Panc1 (cell line): ENCODE data around the gene PRR5. TPM values are rescaled to one million over a fixed set of nuclear protein-coding genes. Genes with fewer than 3 reads are reported as not detected.

ENCODE experiments used
- ATAC-seq: fragments of 200-7000 bp; cut with Tn5 transposase; 2 replicates; pipeline ENCODE4 v1.9.1; 2020; ENCODE audit warnings: mild to moderate bottlenecking, moderate library complexity
- BruUV-seq: library from RNA; stranded (reverse); fragments of 400-500 nt; replicated peaks from 2 replicates; lab custom pipeline; 2021; lab: Mats Ljungman, UMichigan
- CTCF ChIA-PET: fragments of 300-600 bp; sonication (Branson Sonifier 250); formaldehyde crosslinking; loops from one replicate; lab custom pipeline; 2022; ENCODE audit warnings: antibody characterized with exemption; lab: Charles Lee
- POLR2A ChIA-PET: fragments of 300-600 bp; sonication (Branson Sonifier 250); formaldehyde crosslinking; loops from one replicate; lab custom pipeline; 2022; ENCODE audit warnings: antibody characterized with exemption; lab: Charles Lee
- DNase-seq: peaks from one replicate; pipeline ENCODE4 v3.0.0-alpha.2; 2010; ENCODE audit warnings: low read depth, low spot score
- H3K27ac ChIP-seq: 2 replicates; pipeline ENCODE4 v1.5.1; 2011; ENCODE audit warnings: mild to moderate bottlenecking, low read length, inconsistent platforms
- H3K27me3 ChIP-seq: fragments of 200-500 bp; sonication (Bioruptor generic); 2 replicates; pipeline ENCODE4 v1.6.0; 2014; ENCODE audit warnings: low read length, inconsistent platforms; ENCODE audit not compliant: control insufficient read depth, insufficient read depth
- H3K36me3 ChIP-seq: fragments of 200-500 bp; sonication (Bioruptor generic); 2 replicates; pipeline ENCODE4 v1.5.1; 2014; ENCODE audit warnings: inconsistent platforms, mild to moderate bottlenecking, low read length, moderate library complexity; ENCODE audit not compliant: control insufficient read depth, insufficient read depth
- H3K4me1 ChIP-seq: 2 replicates; pipeline ENCODE4 v1.5.1; 2011; ENCODE audit warnings: inconsistent platforms, mild to moderate bottlenecking, low read length, moderate library complexity; ENCODE audit not compliant: control insufficient read depth, insufficient read depth
- H3K4me3 ChIP-seq, 2 experiments: 2 replicates each; pipeline ENCODE4 v1.5.1; 2011 to 2012; ENCODE audit warnings: low read depth in 2 of 2, low read length in 2 of 2, mild to moderate bottlenecking in 2 of 2, inconsistent platforms in 1 of 2, moderate library complexity in 1 of 2
- H3K9me3 ChIP-seq: fragments of 200-500 bp; sonication (Bioruptor generic); 2 replicates; pipeline ENCODE4 v1.5.1; 2014; ENCODE audit warnings: low read depth, mild to moderate bottlenecking, inconsistent platforms, low read length, moderate library complexity; ENCODE audit not compliant: control insufficient read depth, insufficient read depth
- CTCF ChIP-seq: fragments of 450-650 bp; IDR thresholded peaks from 2 replicates; pipeline ENCODE4 v1.5.1; 2017; ENCODE audit warnings: mild to moderate bottlenecking
- POLR2AphosphoS5 ChIP-seq: IDR thresholded peaks from 2 replicates; pipeline ENCODE4 v1.6.1; 2012; ENCODE audit warnings: mild to moderate bottlenecking, low read depth, low read length, moderate library complexity
- REST ChIP-seq, 2 experiments: IDR thresholded peaks; 2 replicates each; pipeline ENCODE4 v1.6.1; 2011 to 2012; ENCODE audit warnings: low read depth in 2 of 2, control low read depth in 1 of 2, low read length in 1 of 2, mild to moderate bottlenecking in 1 of 2, moderate library complexity in 1 of 2; ENCODE audit not compliant: insufficient read depth in 1 of 2
- SIN3A ChIP-seq: IDR thresholded peaks from 2 replicates; pipeline ENCODE4 v1.6.1; 2012; ENCODE audit warnings: low read depth, mild to moderate bottlenecking, low read length, moderate library complexity, borderline replicate concordance; ENCODE audit not compliant: insufficient read depth
- TCF7L2 ChIP-seq: IDR thresholded peaks from 2 replicates; pipeline ENCODE4 v1.6.1; 2011; ENCODE audit warnings: mild to moderate bottlenecking, low read depth, low read length, inconsistent platforms
- in situ Hi-C: cut with HindIII; loops from 2 replicates; pipeline ENCODE4 v1.10.0; 2016; ENCODE audit warnings: low sequenced_read_pairs, low pct_unique_long_range_greater_than_20kb
- intact Hi-C: fragments of 100-400 bp; cut with micrococcal nuclease; formaldehyde crosslinking; loops from one replicate; pipeline ENCODE4 v1.10.0; 2022; ENCODE audit not compliant: unreplicated experiment
- total RNA-seq: library from RNA; stranded (reverse); gene quantifications from one replicate; pipeline ENCODE4 v1.2.1, GENCODE V29; 2021; ENCODE audit not compliant: unreplicated experiment

The PRR5 gene
- total RNA-seq, 1 experiment from 2014 or later = 11.5 TPM

- in situ Hi-C loops = no loop called here
- H3K36me3 ChIP-seq = no peaks in the 10 kb centered on the region; the same call in 1 of the 2 replicates
- intact Hi-C loops = no loop called here
These were observed 51.4 kb downstream of the PRR5 start for GRCh38 chr22:44753189-44754042.

More at GRCh38 chr22:44753189-44754042, 51.4 kb downstream of the PRR5 start:
- DNase-seq (no peak), ATAC-seq (peak; percentile 46; the same call in 1 of the 2 replicates)
- Histone ChIP-seq H3K4me1 (peaks cover 13% of the 10 kb centered on the region), H3K27me3 (no peaks in the 10 kb centered on the region), H3K27ac (no peak overlapping the region; the same call in 1 of the 2 replicates), H3K4me3 (peak overlapping the region; percentile 45 to 46), H3K9me3 (no peaks in the 10 kb centered on the region)
- TF ChIP-seq CTCF = no peak
- no peak for TF ChIP-seq POLR2AphosphoS5
- no peak for TF ChIP-seq TCF7L2
- TF ChIP-seq SIN3A = no peak
- no peak for TF ChIP-seq REST (IDR thresholded peaks at IDR 0.05; ENCODE audit: insufficient read depth in 1 of 2, low read depth in 2 of 2, low read length in 1 of 2)
- no TSS peak for BruUV-seq
- POLR2A ChIA-PET = no interaction called here
- CTCF ChIA-PET = interaction anchor here (0.7 kb wide), 2 partner anchors 19 to 519 kb away, joined by 3 to 6 read pairs; no protein-coding TSS in a partner anchor
